H1 (cell line): ENCODE measurements around the gene EVI5. TPM values are rescaled to one million over a fixed set of nuclear protein-coding genes. Genes with fewer than 3 reads are reported as not detected.

Experiments
- CHD7 ChIP-seq: fragments of 300-600 bp; sonication (generic); IDR thresholded peaks from 2 replicates; pipeline ENCODE4 v1.7.1; 2012; ENCODE audit warnings: low read length, moderate library complexity, mild to moderate bottlenecking, inconsistent platforms; ENCODE audit not compliant: insufficient replicate concordance
- polyA plus RNA-seq, 7 experiments: library from polyadenylated mRNA; depleted of rRNA in 3 of 7; stranded (reverse) in 5 of 7; unstranded in 2 of 7; fragments of >200 nt in 5 of 7; fragments of 200-250 nt in 2 of 7; gene quantifications; 1 replicate in 5 of 7; 2 replicates in 1 of 7; 4 replicates in 1 of 7; pipeline versions ENCODE4 v1.2.1 to v1.2.3, GENCODE V29; 2011 to 2013; ENCODE audit warnings: missing spikeins in 2 of 7, mixed read lengths in 2 of 7
- total RNA-seq: library from RNA; stranded (reverse); fragmentation: NEBNext Ultra II Directional; extraction: Animal tissue kit (Norgen Biotek cat#: 25700); gene quantifications from 2 replicates; pipeline ENCODE4 v1.2.1, GENCODE V29; 2021

EVI5 gene
- total and polyA plus RNA-seq, 2 of the 8 experiments (the other 6 are each of a cell fraction or from before 2014, with no cell fraction given): 1.7 to 13.7 TPM

- TF ChIP-seq CHD7: no peak
Observed at GRCh38 chr1:92786111-92786901, 1.4 kb upstream of the EVI5 start (continued).
